ENCODE data around the gene FBXW4.

DNA sequence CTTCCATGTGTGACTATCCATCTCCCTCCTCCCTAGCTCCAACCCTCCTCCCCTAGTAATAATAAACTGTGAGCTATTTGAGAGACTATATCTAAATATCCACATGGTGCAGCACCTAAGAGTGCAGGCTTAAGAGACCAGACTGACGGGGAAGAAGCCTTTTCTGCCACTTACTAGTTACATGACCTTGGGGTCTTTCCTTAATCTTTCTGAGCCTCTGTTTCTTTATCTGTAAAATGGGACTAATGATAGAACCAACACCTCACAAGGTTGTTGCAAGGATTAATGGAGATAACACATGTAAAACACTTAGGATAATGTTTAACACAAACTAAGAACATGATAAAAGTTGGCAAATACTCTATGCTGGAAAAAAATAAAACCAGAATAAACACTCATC is 37.1 kb upstream of the FBXW4 start:
- TF ChIP-seq, protein P1, sequence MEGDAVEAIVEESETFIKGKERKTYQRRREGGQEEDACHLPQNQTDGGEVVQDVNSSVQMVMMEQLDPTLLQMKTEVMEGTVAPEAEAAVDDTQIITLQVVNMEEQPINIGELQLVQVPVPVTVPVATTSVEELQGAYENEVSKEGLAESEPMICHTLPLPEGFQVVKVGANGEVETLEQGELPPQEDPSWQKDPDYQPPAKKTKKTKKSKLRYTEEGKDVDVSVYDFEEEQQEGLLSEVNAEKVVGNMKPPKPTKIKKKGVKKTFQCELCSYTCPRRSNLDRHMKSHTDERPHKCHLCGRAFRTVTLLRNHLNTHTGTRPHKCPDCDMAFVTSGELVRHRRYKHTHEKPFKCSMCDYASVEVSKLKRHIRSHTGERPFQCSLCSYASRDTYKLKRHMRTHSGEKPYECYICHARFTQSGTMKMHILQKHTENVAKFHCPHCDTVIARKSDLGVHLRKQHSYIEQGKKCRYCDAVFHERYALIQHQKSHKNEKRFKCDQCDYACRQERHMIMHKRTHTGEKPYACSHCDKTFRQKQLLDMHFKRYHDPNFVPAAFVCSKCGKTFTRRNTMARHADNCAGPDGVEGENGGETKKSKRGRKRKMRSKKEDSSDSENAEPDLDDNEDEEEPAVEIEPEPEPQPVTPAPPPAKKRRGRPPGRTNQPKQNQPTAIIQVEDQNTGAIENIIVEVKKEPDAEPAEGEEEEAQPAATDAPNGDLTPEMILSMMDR (IDR thresholded peaks at IDR 0.05): no peak
- TF ChIP-seq POLR2A (IDR thresholded peaks at IDR 0.05): no peak

All from uterus (tissue), 2 donors.